Ovary (tissue), 9 donors: ENCODE measurements around the gene TRMO. TPM values are rescaled to one million over a fixed set of nuclear protein-coding genes. Genes with fewer than 3 reads are reported as not detected.

Experiments
- DNase-seq, 5 donors: peaks; one replicate each; pipeline ENCODE4 v3.0.0-alpha.2; 2019 to 2020
- H3K27ac ChIP-seq, 2 donors: fragments of 200-600 bp; one replicate each; pipeline versions ENCODE4 v1.5.1 to v1.8.0; 2019 to 2022
- H3K27me3 ChIP-seq: fragments of 200-600 bp; one replicate; pipeline ENCODE4 v1.8.0; 2022
- H3K36me3 ChIP-seq: fragments of 200-600 bp; sonication (generic); one replicate; pipeline ENCODE4 v1.5.1; 2019
- H3K4me1 ChIP-seq: one replicate; pipeline ENCODE4 v1.8.1; 2013; ENCODE audit warnings: mild to moderate bottlenecking, moderate library complexity; ENCODE audit not compliant: insufficient read depth
- H3K4me3 ChIP-seq: fragments of 200-600 bp; sonication (generic); one replicate; pipeline ENCODE4 v1.5.1; 2017
- H3K9me3 ChIP-seq, 2 donors: fragments of 200-600 bp in 1 of 2; sonication (generic) in 1 of 2; one replicate each; pipeline versions ENCODE4 v1.5.1 to v1.8.1; 2013 to 2019; ENCODE audit warnings: mild to moderate bottlenecking in 1 of 2, moderate library complexity in 1 of 2
- CTCF ChIP-seq, 3 donors: fragments of 450-650 bp in 2 of 3; fragments of 200-600 bp in 1 of 3; IDR thresholded peaks; one replicate each; pipeline versions ENCODE4 v1.5.1 to v1.8.0; 2016 to 2022; ENCODE audit warnings: antibody characterized with exemption in 3 of 3, mild to moderate bottlenecking in 1 of 3
- EP300 ChIP-seq: sonication (generic); formaldehyde crosslinking; IDR thresholded peaks from one replicate; pipeline ENCODE4 v1.6.1; 2017; ENCODE audit warnings: antibody characterized with exemption
- POLR2A ChIP-seq: fragments of 450-650 bp; IDR thresholded peaks from one replicate; pipeline ENCODE4 v1.6.1; 2017; ENCODE audit warnings: antibody characterized with exemption, mild to moderate bottlenecking, moderate library complexity
- WGBS, 3 donors: extraction: QIAGEN DNeasy Blood & Tissue Kit in 1 of 3; methylation state at CpG; one replicate each; pipeline versions ENCODE4 v1.1.5 to v1.1.7; 2013 to 2017; 5-methylcytosine and 5-hydroxymethylcytosine counted together
- intact Hi-C, 4 donors: fragments of 100-400 bp; cut with DNase I; formaldehyde crosslinking; loops; one replicate each; pipeline versions ENCODE4 v1.11.0 to v1.15.1; 2022 to 2023
- polyA plus RNA-seq, 2 donors: library from polyadenylated mRNA; stranded (reverse); fragments of 200-250 nt in 1 of 2; fragments of 350-450 nt in 1 of 2; fragmentation: Illumina TruSeq in 1 of 2; extraction: RNeasy Lipid Tissue Mini Kit (QIAGEN cat#74804) in 1 of 2; gene quantifications; one replicate each; pipeline ENCODE4 v1.2.3, GENCODE V29; 2013 to 2014
- total RNA-seq, 7 donors: library from RNA; depleted of rRNA in 2 of 7; stranded (reverse); fragments of >200 nt in 2 of 7; fragmentation: NEBNext Ultra II Directional in 3 of 7; extraction: Animal tissue kit (Norgen Biotek cat#: 25700) in 3 of 7; gene quantifications; one replicate each; pipeline versions ENCODE4 v1.1.0 to v1.2.4, GENCODE V29; 2016 to 2023
- donor health status: DM: no; HTN: no; CAD: no; lungs with moderate emphysema.
- donor health status: DM: no; HTN: no; CAD: no.
- donor health status: Bipolar disorder and iron deficiency.
- donor health status: DM: yes; HTN: yes; CAD: no.
- donor health status: DM: no; HTN: no; CAD: no.
- donor health status: DM: yes; HTN: yes; CAD: no.

The TRMO gene
- total and polyA plus RNA-seq, 9 donors = 11.5 to 25.3 (median 15.3) TPM

- H3K9me3 ChIP-seq = no peaks in the 10 kb centered on the region
- TF ChIP-seq CTCF (IDR thresholded peaks at IDR 0.05) = no peak
- no peak for TF ChIP-seq POLR2A
- no peak for TF ChIP-seq EP300
- H3K4me1 ChIP-seq = no peaks in the 10 kb centered on the region
- H3K27ac ChIP-seq = no peak overlapping the region
- no peaks in the 10 kb centered on the region for H3K36me3 ChIP-seq
- intact Hi-C loops = no loop called here
- no peak for DNase-seq
- H3K27me3 ChIP-seq = no peaks in the 10 kb centered on the region
- no peak overlapping the region for H3K4me3 ChIP-seq
Measured at GRCh38 chr9:97940233-97940632, 17.9 kb upstream of the TRMO start.

- intact Hi-C loops = no loop called here
- no peak for TF ChIP-seq POLR2A
- H3K4me1 ChIP-seq = no peaks in the 10 kb centered on the region
Measured at GRCh38 chr9:97938081-97938644, 15.9 kb upstream of the TRMO start, which contains the start of gene HEMGN. HEMGN (minus strand) TSS chr9:97938172; CDS start chr9:97938136, 36 bp downstream.

DNA sequence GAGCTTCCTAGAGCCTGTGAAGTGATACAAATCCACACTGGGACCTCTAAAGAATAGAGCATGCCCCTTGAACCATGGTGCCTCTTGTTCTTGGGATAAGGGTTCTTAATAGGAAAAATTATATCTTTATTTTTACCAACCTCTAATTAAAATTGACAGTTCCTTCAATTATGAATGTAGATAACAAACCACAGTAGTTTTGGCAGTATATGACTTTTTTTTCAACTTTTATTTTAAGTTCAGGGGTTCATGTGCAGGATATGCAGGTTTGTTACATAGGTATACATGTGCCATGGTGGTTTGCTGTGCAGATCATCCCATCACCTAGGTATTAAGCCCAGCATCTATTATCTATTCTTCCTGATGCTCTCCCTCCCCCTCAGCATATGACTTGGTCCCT lies 14.7 kb upstream of the TRMO start:
- no peaks in the 10 kb centered on the region for H3K36me3 ChIP-seq
- H3K9me3 ChIP-seq = no peaks in the 10 kb centered on the region
- TF ChIP-seq POLR2A = no peak
- no peak for TF ChIP-seq CTCF (IDR thresholded peaks at IDR 0.05)
- H3K4me3 ChIP-seq = no peak overlapping the region
- H3K4me1 ChIP-seq = no peaks in the 10 kb centered on the region
- H3K27ac ChIP-seq = no peak overlapping the region
- H3K27me3 ChIP-seq = no peaks in the 10 kb centered on the region
- intact Hi-C loops = no loop called here
- DNase-seq = no peak

More at GRCh38 chr9:97938081-97938644, 15.9 kb upstream of the TRMO start, which contains the start of gene HEMGN:
- no peaks in the 10 kb centered on the region for H3K27me3 ChIP-seq
- H3K4me3 ChIP-seq = no peak within 1 kb of the TSS
- H3K36me3 ChIP-seq = no peaks in the 10 kb centered on the region
- WGBS, 3 donors = 65 to 73% (median 70%) methylated on average over 3 of the region's 3 CpGs
- no peak for DNase-seq
- H3K27ac ChIP-seq = no peak within 1 kb of the TSS
- H3K9me3 ChIP-seq = no peaks in the 10 kb centered on the region

- no peak overlapping the region for H3K27ac ChIP-seq
- intact Hi-C loops = no loop called here
- WGBS, 3 donors = 52 to 74% (median 67%) methylated on average over 1 of the region's 1 CpG
- no peak for TF ChIP-seq CTCF (IDR thresholded peaks at IDR 0.05)
- no peak for TF ChIP-seq EP300
- no peak for TF ChIP-seq POLR2A
- H3K27me3 ChIP-seq = no peaks in the 10 kb centered on the region
- no peaks in the 10 kb centered on the region for H3K9me3 ChIP-seq
- H3K36me3 ChIP-seq = no peaks in the 10 kb centered on the region
- DNase-seq = no peak
- H3K4me3 ChIP-seq = no peak overlapping the region
- no peaks in the 10 kb centered on the region for H3K4me1 ChIP-seq
Measured at GRCh38 chr9:97935276-97935675, 13.0 kb upstream of the TRMO start.

DNA sequence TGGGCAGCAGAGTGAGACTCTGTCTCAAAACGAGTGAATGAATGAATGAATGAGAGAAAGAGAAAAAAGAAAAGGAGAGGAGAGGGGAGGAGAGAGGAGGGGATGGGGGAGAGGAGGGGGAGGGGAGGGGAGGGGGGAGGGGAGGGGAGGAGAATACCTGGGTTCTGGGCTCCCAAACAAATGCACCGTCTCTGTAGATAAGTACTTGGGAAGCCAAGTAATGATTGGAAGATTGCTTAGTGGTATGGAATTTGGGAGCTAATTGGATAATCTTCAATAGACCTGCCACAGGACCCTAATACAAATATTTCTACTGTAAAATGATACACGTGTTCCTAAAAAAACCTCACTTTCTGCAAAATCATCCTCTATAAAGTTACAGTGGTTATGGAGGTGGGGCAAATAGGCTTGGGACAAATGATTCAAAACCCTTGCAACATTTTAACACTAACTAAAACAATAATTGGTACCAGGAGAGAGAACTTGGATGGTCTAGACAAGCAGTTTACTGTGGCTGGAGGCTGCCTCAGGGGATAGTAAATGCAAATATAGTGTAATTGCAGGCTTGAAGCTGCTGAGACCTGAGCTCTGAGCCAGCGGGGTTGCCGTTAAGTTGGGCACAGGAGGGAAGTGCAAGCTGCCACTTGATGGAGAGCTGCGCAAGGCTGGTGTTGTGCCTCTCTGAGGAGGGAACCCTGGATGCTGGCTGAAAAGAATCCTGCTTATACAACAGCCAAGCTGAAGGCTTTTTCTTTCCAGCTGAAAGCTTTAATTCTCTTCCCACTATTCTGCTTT lies 12.2 kb upstream of the TRMO start:
- WGBS, 3 donors = 21 to 34% (median 25%) methylated on average over 6 of the region's 6 CpGs
- TF ChIP-seq CTCF (IDR thresholded peaks at IDR 0.05) = no peak
- no peak for TF ChIP-seq POLR2A
- TF ChIP-seq EP300 = no peak
- no peaks in the 10 kb centered on the region for H3K4me1 ChIP-seq
- no peaks in the 10 kb centered on the region for H3K27me3 ChIP-seq
- H3K4me3 ChIP-seq = no peak overlapping the region
- intact Hi-C loops = loop anchor here in 1 of 4 donors (5.0 kb wide), 1 partner anchor 333 kb away; no protein-coding TSS in a partner anchor
- H3K36me3 ChIP-seq = no peaks in the 10 kb centered on the region
- no peak for DNase-seq
- H3K9me3 ChIP-seq = no peaks in the 10 kb centered on the region
- H3K27ac ChIP-seq = no peak overlapping the region
